Stimulated activated CD4-positive, alpha-beta T cell treated with anti-CD3 and anti-CD28 coated beads, Interleukin-4, amount 100 ng/mL, for 4 hours (primary cell): ENCODE data around the gene ADAM8.

Experiments
- DNase-seq, 2 experiments: peaks; one replicate each; pipeline ENCODE4 v3.0.0-alpha.2; 2020

Gene ADAM8

DNA sequence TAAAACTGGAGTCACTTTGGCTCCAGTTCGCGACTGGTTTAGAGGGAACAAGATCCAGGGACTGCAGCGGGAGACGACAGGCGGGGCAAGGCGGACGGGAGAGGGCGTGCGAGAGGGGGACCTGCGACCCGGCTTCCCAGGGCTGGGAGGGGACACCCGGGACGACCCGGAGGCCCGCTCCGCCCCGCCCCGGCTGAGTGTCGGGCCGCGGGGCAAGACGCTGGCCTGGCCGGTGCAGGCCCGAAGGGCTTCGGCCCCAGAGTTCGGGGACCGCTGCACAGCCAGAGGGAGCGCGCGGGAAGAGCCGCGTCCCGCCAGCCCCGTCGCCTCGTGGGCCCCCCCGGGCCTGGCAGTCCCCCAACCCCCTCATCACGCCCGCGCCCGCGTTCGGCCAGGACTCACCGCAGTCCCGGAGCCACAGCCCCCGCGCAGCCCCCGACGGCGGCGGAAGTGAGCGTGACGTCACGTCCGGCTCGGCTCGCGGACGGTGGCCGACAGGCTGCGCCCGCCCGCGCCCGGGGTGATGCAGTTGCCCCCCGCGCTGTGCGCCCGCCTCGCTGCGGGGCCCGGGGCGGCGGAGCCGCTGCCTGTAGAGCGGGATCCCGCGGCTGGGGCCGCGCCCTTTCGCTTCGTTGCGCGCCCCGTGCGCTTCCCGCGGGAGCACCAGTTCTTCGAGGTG is 31.9 kb upstream of the ADAM8 start, which contains the start of the genes TUBGCP2 and ZNF511:
TSS of gene TUBGCP2 (minus strand) at position 452 of the 679 bp plus-strand sequence. CDS start 5,931 bp downstream, outside the sequence.
TSS of gene ZNF511 (plus strand) at position 494 of the 679 bp plus-strand sequence. CDS start at position 524, 30 bp downstream.
- DNase-seq: peak; percentile 87 to 90

DNA sequence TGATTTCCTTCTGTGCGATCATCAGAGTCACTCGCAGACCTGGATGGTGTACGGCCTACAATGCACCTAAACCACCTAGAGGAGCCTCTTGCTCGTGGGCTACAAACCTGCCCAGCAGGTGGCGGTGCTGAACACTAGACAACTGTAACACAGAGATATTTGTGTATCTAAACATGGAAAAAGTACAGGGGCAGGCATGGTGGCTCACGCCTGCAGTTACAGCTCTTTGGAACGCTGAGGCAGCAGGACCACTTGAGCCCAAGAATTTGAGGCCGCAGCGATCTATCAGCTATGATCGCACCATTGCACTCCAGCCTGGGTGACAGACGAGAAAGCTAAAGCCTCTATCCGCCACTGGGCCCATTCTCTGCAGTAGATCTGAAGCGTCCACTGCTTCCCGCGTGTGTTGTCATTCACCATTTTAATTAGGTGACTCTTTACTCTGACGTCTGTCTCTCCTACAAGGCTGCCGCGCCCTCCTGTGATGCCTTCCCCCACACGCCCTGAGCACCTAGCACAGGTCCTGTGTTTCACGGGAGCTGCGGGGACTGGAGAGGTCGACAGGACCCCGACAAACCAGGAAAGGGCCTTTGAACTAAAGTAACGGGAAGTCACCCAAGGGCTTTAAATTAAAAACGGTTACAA is 31.2 kb upstream of the ADAM8 start:
- peak; percentile 82 to 83 for DNase-seq

DNA sequence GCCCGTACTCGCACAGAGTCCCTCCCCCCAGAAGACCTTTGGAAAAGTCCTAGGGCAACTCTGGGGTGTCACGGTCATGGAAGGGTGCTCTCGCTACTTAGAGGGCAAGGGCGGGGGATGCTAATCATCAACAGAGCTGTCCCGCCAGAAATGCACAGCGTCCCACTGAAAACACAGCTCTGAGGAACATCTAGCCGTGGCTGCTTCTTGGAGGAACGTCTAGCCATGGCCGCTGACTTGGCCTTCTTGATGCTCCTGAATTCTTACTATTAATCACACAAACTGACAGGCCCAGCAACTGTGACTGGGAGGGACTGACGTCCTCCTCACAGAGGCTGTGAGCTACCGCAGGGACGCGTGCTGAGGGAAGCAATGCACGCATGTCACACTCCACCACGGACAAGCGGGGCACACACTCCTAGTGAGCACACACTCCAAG is 30.3 kb upstream of the ADAM8 start:
- no peak for DNase-seq

DNA sequence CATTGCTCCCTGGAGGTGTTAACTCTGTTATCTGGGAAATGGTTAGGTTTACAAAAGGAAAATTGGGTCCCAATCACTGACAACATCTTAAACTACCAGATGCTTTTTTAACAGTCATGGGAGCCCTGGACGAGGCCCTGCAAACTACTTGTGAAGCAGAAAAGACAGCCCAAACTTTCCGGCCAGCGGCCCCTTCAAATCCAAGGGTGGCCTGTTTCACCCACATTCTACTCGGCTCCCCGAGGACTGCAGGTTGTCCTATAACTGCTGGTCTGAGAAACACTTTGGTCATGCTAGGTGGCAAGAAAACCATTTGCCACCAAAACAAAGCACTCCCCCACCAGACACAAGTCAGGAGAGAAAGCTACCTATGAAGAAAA is 29.4 kb upstream of the ADAM8 start:
- DNase-seq: no peak

DNA sequence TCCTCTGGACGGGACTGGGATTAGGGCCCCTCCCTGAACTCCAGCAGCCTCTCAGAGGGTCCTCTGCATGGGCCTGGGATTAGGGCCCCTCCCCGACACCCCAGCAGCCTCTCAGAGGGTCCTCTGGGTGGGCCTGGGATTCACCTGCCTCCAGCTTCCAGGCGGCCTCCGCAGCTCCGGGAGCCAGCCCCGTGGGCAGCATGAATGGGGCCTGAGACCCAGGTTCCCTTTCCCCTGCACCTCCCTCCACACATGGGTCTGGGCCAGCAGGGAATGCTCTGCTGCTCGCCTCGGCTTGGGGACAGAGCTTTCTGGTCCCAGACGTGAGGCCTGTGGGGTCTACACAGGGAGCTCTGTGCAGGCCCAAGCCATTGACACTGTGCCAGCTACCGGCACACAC is 26.5 kb upstream of the ADAM8 start:
- no peak for DNase-seq

DNA sequence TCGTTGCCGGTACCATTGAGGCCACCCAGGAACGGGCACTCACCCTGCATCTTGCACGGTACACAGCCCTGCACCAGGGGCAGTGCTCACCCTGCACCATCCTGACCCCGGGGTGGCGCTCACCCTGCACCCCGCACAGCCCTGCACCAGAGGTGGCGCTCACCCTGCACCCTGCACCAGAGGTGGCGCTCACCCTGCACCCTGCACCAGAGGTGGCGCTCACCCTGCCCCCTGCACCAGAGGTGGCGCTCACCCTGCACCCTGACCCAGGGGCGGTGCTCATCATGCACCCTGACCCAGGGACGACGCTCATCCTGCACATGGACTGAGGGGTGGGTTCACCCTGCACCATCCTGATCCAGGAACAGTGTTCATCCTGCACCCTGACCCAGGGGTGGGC is 25.6 kb upstream of the ADAM8 start:
- no peak for DNase-seq

DNA sequence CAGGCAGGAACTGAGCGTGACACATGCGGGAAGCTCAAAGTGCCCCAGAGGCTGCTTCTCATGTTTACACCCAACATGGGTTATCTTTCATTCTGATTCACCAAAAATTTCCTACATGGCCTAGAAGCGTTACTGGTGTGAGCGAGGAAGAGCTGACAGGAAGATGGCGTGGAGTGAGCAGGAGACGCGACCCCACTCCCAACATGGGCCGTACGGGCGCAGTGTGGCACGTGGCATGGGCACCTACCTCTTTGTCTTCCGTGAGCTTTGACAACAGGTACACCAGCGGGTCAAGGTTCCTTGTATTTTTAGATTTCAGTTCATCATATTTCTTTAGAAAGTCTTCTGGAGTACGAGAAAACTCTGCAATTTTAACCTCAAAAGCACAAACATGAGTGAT is 23.1 kb upstream of the ADAM8 start:
- DNase-seq: no peak

DNA sequence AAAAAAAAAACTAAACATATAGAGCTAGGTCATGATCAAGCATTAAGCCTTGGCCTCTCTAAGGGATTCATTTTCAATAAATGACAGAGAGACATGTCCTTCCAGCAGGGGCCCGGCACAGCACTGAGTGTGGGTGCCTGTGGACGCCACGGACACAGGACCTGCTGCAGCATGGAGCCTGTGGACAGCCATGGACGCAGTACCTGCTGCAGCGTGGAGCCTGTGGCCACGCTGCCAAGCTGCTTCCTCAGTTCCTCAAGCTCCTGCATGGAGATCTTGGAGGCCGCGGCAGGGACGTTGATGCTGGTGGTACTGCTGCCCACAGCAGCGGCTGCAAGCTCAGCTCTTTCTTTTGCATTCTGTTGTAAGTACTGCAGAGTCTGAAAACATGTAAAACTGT is 22.6 kb upstream of the ADAM8 start:
- DNase-seq: no peak

DNA sequence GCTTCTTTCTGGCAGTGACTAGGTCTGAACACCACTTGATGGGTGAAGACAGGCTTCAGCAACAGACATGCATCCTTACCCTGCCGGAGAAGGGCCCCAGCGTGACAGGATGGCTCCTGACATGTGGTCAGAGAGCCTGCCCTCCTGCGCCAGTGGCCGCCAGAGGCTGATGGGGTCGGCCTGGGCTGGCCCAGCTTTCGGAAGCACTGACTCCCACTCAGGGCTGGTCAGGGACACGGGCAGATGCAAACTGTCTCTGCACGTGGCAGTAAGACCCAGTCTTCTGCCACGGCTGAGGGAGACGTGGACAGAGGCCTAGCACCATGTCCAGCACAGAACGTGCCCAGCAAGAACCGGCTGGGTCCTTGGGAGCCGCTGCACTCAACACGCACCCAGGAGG is 21.8 kb upstream of the ADAM8 start:
- DNase-seq: no peak

DNA sequence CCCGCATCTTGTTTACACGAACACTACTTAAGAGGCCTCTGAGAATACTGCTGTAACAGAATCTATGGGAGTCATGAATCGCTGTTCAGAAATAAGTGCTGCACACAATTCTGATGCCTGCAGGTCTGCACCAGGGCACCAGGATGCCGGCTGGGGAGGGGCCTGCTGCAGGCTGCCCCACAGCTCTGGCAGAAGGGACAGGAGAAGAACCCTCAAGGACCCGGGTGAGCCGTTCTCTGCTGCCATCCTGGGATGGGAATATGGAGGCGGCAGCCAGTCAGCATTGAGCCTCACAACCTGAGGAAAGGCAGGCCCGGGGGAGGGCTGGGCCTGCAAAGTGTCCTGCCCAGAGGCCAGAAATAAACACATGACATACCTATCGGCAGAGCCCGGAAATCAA is 20.8 kb upstream of the ADAM8 start:
- DNase-seq: no peak

DNA sequence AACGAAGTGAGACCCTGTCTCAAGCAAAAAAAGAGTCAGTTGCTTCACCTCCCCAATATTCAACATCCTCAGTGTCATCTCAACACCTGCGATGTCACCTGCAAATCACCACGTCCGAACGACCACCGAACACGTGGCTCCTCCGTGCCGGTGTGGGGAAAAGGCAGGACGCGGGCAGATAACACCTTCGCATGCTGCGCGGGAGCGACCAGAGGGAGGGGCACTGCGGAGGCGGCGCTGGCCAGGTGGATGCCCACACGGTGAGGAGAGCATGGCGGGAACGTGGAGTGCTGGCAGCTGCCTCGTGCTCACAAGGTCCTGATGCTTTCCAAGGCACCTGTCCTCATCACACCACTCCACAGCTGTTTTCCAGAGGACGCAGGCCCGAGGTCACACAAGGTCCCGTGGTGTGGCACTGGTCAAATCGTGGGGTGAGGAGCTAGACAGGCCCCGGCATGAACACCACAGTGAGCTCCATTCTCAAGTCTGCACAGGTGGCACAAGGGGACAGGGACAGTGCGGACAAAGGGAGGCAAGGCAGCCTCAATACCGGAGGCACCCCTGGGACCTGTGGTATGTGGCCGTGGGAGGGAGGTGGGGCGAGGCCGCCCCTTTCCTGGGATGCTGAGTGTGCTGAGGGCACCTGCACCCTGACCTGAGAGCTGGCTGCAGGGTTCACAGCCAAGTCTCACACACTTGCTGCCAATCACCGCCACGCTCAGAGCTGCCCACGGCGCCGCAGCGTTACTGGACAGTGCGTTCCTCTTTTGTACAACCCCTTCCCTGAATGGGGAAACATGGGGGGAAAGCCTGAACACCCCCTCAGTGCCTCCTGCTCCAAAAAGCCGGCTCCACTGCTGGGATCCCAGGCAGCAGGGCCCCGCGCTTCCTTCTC is 19.0 kb upstream of the ADAM8 start:
- no peak for DNase-seq

DNA sequence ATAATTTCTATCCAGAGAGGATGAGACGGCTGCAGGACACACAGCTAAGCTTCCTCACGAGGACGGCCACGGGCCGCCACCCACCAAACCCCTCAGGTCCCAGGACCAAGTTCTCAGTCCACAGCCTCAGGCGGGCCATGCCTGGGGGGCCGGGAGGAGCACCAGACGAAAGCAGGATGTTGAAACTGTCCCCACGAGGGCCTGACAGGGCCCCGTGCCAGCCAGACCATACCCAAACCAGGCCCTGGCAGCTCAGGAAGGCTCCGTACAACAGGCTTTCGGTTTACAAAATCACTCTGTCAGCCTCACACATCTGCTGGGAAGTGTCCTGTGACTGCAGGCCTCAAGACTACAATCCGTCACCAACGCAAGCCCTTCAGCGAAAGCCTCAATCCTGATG is 17.5 kb upstream of the ADAM8 start:
- DNase-seq: no peak

DNA sequence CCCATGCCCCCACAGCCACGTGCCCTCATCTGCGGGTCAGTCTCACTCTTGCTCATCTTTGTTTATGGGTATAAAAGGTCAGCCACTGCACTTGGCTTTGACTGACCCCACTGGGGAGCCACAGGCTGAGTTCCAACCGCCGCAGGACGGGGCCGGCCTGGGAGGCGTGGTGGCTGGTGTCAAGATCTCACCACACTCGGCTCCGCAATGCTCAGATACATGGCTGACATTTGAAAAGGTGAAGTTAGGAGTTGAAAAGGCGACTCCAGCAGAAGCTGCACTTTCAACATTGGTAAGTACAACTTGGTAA is 17.1 kb upstream of the ADAM8 start:
- no peak for DNase-seq

DNA sequence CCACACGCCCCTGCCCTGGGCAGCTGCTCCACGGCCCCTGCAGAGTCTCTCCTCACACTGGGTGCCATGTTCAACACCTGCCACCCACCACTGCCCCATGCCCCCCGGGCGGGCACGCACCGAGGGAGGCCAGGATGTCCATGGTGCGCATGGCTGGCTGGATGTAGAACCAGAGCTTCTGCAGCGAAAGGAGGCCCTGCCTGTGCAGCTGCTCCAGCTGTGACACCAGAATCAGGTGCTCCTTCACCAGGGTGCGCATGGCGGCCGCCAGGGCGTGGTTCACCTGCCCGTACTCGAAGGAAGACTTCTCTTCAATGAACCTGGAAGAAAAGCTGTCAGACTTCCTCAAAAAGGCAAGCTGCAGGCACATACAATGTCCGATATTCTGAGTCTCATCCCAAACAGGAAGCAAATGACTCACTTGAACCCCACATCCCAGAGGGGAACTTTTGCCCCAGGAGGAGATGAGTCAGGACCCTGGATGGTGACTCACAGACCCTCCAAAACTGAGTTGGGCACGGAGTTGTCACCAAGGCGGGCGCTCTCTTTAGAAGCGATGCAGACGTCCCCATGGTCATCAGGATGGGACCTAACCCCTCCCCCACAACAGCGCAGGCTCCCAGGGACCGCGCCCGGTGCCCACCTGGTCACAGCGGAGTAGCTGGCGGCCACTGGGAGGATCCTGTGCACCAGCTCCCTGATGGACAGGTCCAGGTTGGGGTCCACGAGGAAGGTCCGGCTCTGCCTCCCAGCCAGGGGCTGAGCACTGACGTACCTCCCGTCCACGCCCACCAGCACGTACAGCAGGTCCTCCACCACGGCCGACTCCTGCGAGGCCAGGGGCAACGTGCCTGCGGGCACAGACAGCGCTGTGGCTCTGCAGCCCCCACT is 16.5 kb upstream of the ADAM8 start:
- DNase-seq: no peak

DNA sequence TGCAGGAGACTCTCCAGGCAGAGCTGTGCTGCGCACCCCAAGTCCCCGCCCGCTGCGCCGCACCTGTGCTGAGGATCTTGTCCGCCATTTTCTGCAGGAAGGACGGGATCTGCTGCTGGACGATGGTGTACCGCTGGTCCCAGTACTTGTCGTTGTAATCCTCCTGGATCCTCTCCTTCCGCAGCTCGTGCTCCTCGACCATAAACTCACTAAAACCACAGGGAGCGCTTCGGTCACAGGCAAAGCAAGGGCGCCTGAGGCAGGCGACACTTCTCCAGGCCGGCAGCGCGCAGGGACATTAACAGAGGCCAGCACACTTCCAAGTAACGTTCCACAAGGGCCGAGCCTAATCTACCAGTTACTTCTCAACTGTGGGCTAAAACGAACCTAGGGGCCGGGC is 13.1 kb upstream of the ADAM8 start:
- DNase-seq: no peak

DNA sequence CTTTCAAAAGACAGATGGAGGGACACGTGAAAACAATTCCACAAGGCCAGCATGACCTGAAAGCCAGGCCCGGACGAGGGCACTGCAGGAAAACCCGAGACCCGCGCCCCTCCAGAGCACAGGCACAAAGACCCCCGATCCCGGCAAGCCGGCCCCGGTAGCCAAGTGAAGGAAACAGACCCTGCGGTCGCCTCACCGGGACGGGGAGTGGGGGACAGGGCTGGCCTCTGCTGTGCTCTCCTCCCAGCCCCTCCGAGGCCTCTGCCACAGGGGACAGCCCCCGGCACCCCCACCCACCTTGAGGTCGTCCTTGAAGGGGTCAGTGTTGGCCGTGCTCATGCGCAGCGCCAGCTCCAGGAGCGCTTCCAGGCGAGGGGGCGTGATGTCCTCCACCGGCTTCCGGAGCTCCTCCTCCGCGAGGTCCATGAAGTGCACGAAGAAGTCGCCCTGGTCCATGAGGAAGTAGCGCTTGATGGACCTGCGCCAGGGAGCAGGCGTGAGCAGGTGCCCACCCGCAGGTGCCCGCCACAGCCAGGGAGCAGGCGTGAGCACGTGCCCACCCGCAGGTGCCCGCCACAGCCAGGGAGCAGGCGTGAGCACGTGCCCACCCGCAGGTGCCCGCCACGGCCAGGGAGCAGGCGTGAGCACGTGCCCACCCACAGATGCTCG is 11.3 kb upstream of the ADAM8 start:
- DNase-seq: no peak

DNA sequence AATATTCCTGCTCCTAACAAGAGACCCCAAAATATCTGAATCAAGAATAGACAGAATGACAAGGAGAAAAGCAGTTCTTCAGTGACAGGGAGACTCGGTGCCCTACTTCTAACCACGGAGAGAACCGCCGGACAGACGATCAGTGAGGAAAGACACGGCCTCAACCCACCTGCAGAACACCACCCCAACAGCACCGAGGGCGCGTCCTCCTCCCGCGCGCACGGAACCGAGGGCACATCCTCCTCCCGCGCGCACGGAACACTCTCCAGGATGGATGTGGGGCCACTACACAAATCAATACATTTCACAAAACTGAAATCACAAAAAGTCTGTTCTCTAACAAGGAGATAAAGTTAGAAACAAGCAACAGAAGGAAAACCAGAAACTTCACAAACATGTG is 9.7 kb upstream of the ADAM8 start:
- DNase-seq: no peak

DNA sequence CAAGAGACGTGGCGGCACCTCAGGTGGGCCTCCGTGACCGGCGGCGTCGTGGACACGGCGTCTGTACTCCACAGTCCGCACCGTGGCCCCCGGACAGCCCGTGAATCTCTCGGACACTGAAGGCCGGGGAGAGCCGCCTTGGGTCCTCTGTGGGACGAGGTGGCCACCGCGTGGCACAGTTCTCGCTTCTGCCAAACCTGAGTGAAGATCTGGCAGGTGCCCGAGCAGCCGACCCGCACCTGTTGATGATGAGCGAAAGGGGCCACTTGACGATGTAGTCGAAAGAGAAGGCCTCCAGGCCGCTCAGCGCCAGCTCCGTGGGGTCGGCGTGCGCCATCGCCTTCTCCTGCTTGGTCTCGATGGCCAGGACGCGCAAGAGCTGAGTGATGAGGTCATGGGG is 8.5 kb upstream of the ADAM8 start:
- no peak for DNase-seq

DNA sequence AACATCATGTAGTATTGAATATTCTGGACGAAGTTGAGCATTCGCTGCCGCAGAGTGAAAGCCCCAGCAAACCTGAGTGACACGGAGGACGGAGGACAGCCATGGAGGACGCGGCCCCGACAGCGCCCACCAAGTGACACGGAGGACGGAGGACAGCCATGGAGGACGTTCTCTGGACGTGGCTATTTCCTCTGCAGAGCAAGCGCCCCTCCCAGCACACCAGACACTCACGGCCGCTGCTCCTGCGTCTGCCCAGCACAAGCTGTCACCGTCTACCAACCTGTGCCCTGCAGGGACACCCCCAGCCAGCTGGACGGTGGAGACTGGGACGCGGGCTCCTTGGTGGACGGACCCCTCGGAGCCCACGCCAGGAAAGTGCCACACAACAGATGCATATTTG is 7.3 kb upstream of the ADAM8 start:
- DNase-seq: no peak

DNA sequence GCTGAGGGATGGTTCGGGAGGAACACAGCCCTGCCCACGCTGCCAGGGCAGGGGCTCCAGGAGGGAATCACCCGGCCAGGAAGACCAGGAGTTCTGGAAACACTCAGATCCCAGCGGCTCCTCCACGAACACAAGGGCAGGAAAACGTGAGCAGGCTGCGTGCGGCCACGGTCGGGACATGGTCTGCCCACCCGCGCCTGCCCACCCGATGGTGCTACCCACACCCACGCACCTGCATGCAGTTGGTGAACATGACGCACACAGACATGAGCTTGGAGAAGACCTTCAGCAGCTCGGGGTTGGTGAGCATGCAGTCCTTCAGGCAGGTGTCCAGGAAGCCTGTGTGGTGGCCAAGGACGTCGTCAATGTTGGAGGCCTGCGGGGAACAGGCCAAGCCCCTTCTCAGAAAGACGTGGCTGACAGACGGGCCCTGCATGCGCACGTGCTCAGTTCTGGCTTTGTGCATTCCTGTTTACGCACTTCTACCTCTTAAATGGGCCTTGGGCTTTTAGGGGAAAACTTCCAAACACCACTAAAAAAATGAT is 6.2 kb upstream of the ADAM8 start:
- no peak for DNase-seq

DNA sequence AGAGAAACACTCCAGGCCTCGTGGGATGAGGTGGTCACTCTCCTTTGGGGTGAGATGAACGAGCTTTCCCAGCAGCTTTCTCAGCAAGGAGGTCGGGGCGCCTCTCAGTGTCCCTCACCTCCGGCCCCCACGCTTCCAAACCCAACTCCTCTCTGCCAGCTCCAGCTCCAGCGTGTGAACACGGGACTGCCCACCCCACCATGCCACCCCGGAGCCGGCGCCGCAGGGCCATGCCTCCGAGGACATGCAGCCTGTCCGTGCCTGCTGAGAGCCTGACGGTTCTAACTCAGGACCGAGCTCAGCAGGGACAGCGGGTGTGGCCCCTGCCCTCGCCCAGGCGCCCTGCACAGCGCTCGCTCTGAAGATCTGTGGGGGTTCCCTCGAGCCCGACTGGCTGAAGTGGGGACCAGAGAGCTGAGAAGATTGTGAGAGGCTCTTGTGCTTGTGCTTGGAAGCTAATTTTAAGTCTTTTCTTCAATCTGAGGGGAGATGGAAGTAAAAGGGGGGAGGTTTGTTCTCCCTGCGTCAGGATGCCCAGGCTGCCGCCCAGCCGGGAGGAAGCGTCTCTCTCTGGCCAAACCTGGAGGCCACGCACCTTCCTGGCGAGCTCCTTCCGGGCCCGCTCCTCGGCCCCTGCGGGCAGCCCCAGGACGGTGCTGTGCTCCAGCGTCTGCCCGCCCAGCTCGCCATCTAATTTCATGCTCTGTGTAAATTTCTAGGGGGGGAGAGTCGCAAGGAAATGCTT is 5.1 kb upstream of the ADAM8 start:
- no peak for DNase-seq
